ENCODE data around the gene ALDH1B1.

DNA sequence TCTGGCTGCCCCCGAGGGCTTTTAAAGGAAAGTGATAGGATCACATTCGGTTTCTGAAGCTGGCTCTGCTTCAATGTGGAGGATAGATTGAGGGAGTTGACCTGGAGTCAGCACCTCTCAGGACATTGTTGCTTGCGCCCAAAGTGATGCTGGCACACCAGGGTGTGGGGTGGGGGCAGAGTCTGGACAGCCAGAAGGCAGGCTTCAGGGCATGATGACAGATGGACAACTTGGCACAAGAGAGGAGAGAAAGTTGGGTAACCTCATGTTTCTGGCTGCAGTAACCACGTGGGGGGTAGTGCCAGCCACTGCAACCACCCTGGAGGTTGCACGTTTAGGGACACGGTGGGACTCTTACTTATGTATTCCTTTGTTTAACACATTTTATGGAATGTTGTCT lies 9.5 kb downstream of the ALDH1B1 start:
- TF ChIP-seq POLR2A (IDR thresholded peaks at IDR 0.05; ENCODE audit: extremely low read depth, insufficient read length) (no peak), MYC (IDR thresholded peaks at IDR 0.05; ENCODE audit: low read depth, low read length) (no peak)
- TF ChIP-seq, protein P1, sequence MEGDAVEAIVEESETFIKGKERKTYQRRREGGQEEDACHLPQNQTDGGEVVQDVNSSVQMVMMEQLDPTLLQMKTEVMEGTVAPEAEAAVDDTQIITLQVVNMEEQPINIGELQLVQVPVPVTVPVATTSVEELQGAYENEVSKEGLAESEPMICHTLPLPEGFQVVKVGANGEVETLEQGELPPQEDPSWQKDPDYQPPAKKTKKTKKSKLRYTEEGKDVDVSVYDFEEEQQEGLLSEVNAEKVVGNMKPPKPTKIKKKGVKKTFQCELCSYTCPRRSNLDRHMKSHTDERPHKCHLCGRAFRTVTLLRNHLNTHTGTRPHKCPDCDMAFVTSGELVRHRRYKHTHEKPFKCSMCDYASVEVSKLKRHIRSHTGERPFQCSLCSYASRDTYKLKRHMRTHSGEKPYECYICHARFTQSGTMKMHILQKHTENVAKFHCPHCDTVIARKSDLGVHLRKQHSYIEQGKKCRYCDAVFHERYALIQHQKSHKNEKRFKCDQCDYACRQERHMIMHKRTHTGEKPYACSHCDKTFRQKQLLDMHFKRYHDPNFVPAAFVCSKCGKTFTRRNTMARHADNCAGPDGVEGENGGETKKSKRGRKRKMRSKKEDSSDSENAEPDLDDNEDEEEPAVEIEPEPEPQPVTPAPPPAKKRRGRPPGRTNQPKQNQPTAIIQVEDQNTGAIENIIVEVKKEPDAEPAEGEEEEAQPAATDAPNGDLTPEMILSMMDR (IDR thresholded peaks at IDR 0.05; ENCODE audit: low read depth, low read length), result no peak
